Measurements from ENCODE around the gene SLC48A1.

The SLC48A1 gene

GRCh38 chr12:47777151-47777550, 4.1 kb downstream of the SLC48A1 start:
- DNase-seq (ENCODE audit: low read depth in 3 of 3) = no peak

- DNase-seq (ENCODE audit: low read depth in 3 of 3) = no peak
These were observed 4.9 kb downstream of the SLC48A1 start for GRCh38 chr12:47777741-47778558.

- DNase-seq (ENCODE audit: low read depth in 3 of 3) = no peak
These were observed 5.8 kb downstream of the SLC48A1 start for GRCh38 chr12:47778881-47779280.

- peak; percentile 85 to 89 (median 89) for DNase-seq (ENCODE audit: low read depth in 3 of 3)
These were observed 6.4 kb downstream of the SLC48A1 start for GRCh38 chr12:47779301-47779942.

- no peak for DNase-seq (ENCODE audit: low read depth in 3 of 3)
These were observed 7.0 kb downstream of the SLC48A1 start for GRCh38 chr12:47779943-47780504.

- DNase-seq (ENCODE audit: low read depth in 3 of 3) = no peak
These were observed 8.7 kb downstream of the SLC48A1 start for GRCh38 chr12:47781479-47782371.

- no peak for DNase-seq (ENCODE audit: low read depth in 3 of 3)
These were observed 9.3 kb downstream of the SLC48A1 start for GRCh38 chr12:47782372-47782770.

GRCh38 chr12:47783024-47783755, 10.2 kb downstream of the SLC48A1 start:
- no peak for DNase-seq (ENCODE audit: low read depth in 3 of 3)

- DNase-seq (ENCODE audit: low read depth in 3 of 3) = no peak
These were observed 11.1 kb downstream of the SLC48A1 start for GRCh38 chr12:47783821-47784819.

GRCh38 chr12:47785036-47785886, 12.2 kb downstream of the SLC48A1 start:
- no peak for DNase-seq (ENCODE audit: low read depth in 3 of 3)

- no peak for DNase-seq (ENCODE audit: low read depth in 3 of 3)
These were observed 13.0 kb downstream of the SLC48A1 start for GRCh38 chr12:47785887-47786661.

- DNase-seq (ENCODE audit: low read depth in 3 of 3) = no peak
These were observed 13.7 kb downstream of the SLC48A1 start for GRCh38 chr12:47786662-47787280.

GRCh38 chr12:47787596-47788319, 14.7 kb downstream of the SLC48A1 start:
- DNase-seq (ENCODE audit: low read depth in 3 of 3) = no peak

- DNase-seq (ENCODE audit: low read depth in 3 of 3) = no peak
These were observed 16.1 kb downstream of the SLC48A1 start for GRCh38 chr12:47789141-47789540.

GRCh38 chr12:47789712-47790489, 16.9 kb downstream of the SLC48A1 start:
- no peak for DNase-seq (ENCODE audit: low read depth in 3 of 3)

- DNase-seq (ENCODE audit: low read depth in 3 of 3) = no peak
These were observed 17.8 kb downstream of the SLC48A1 start for GRCh38 chr12:47790676-47791350.

Data from stimulated activated CD4-positive, alpha-beta T cell treated with anti-CD3 and anti-CD28 coated beads, TNF-alpha, amount 100 ng/mL, for 48 hours (primary cell).